ENCODE results near the gene ACP6. TPM values are rescaled to one million over a fixed set of nuclear protein-coding genes. Genes with fewer than 3 reads are reported as not detected.

The ACP6 gene
- polyA plus RNA-seq, 3 donors = 2.0 to 4.1 (median 2.1) TPM

GRCh38 chr1:147651466-147651865 is 18.9 kb downstream of the ACP6 start:
- H3K27me3 Mint-ChIP-seq (ENCODE audit: low read depth in 3 of 3) = peaks cover 0 to 2% (median 0%) of the 10 kb centered on the region in 3 donors
- H3K79me2 ChIP-seq (ENCODE audit: insufficient read depth, low read length) = no peaks in the 10 kb centered on the region
- no peak overlapping the region for H2AFZ ChIP-seq (ENCODE audit: insufficient read depth, low read depth, low read length, poor library complexity, severe bottlenecking)
- H3K36me3 Mint-ChIP-seq = peaks cover 7 to 9% of the 10 kb centered on the region in 2 donors
- H3K36me3 ChIP-seq (replicated peaks in 1 of 2; ENCODE audit: control insufficient read depth in 1 of 2, insufficient read depth in 2 of 2, low read length in 2 of 2) = no peaks in the 10 kb centered on the region
- no peaks in the 10 kb centered on the region for H3K27me3 ChIP-seq (ENCODE audit: control insufficient read depth in 2 of 2, insufficient read depth in 2 of 2, low read length in 2 of 2)
- H3K4me2 ChIP-seq (replicated peaks; ENCODE audit: extremely low read depth, low read length, poor library complexity, severe bottlenecking) = no peak overlapping the region
- no peaks in the 10 kb centered on the region for H4K20me1 ChIP-seq (ENCODE audit: insufficient read depth, low read length)
- no peak overlapping the region for H3K4me3 Mint-ChIP-seq
- H3K9me3 ChIP-seq (replicated peaks in 1 of 2; ENCODE audit: control insufficient read depth in 1 of 2, insufficient read depth in 1 of 2, low read length in 2 of 2) = no peaks in the 10 kb centered on the region
- intact Hi-C loops (cut with micrococcal nuclease) = no loop called here
- no peak overlapping the region for H3K27ac Mint-ChIP-seq
- whole genome bisulfite sequencing (ENCODE audit: insufficient coverage) = 100% methylated on average over 1 of the region's 1 CpG
- DNase-seq = peak in 2 of 3 donors; percentile 21 to 43
- no peak for TF ChIP-seq CTCF (IDR thresholded peaks at IDR 0.05)
- no peak overlapping the region for H3K27ac ChIP-seq (ENCODE audit: low read depth in 1 of 2, low read length in 2 of 2)
- peaks cover 17 to 26% of the 10 kb centered on the region in 2 donors for H3K4me1 ChIP-seq (ENCODE audit: control insufficient read depth in 1 of 2, insufficient read depth in 2 of 2, low read length in 2 of 2)
- H3K9ac ChIP-seq (ENCODE audit: insufficient read depth, low read length, poor library complexity, severe bottlenecking) = no peak overlapping the region
- no peaks in the 10 kb centered on the region for H3K9me3 Mint-ChIP-seq
- peaks cover 24% of the 10 kb centered on the region for H3K4me1 Mint-ChIP-seq
- H3K4me3 ChIP-seq (replicated peaks in 1 of 3; ENCODE audit: low read depth in 2 of 3, low read length in 3 of 3) = no peak overlapping the region

DNA sequence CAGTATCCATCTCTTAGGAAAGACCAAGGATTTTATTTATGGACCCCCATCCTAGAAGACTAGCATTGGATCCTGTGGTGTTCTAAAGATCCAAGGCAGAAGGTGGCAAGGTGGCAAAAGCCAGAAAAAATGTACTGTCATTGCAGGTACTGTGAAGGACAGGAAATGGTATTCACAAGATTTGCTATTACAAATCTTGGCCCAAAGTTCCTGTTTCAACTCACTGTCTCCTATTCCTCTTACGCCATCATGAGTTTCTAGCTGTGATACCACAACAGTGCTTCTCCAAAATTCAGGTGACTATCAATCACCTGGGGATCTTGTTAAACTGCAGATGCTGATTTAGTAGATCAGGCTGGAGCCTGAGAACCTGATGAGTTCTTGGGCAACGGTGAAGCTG is 21.4 kb downstream of the ACP6 start:
- H3K27ac Mint-ChIP-seq = peak overlapping the region in 2 of 7 donors; percentile 32 to 58
- no peaks in the 10 kb centered on the region for H4K20me1 ChIP-seq (ENCODE audit: insufficient read depth, low read length)
- no peak overlapping the region for H3K4me3 Mint-ChIP-seq
- H3K79me2 ChIP-seq (ENCODE audit: insufficient read depth, low read length) = no peaks in the 10 kb centered on the region
- no peak for TF ChIP-seq CTCF (IDR thresholded peaks at IDR 0.05)
- peaks cover 4 to 9% of the 10 kb centered on the region in 2 donors for H3K36me3 Mint-ChIP-seq
- no peaks in the 10 kb centered on the region for H3K27me3 Mint-ChIP-seq (ENCODE audit: low read depth in 3 of 3)
- peaks cover 17 to 26% of the 10 kb centered on the region in 2 donors for H3K4me1 ChIP-seq (ENCODE audit: control insufficient read depth in 1 of 2, insufficient read depth in 2 of 2, low read length in 2 of 2)
- 100% methylated on average over 1 of the region's 2 CpGs for WGBS (ENCODE audit: insufficient coverage)
- no peaks in the 10 kb centered on the region for H3K36me3 ChIP-seq (replicated peaks in 1 of 2; ENCODE audit: control insufficient read depth in 1 of 2, insufficient read depth in 2 of 2, low read length in 2 of 2)
- peaks cover 29% of the 10 kb centered on the region for H3K4me1 Mint-ChIP-seq
- H2AFZ ChIP-seq (ENCODE audit: insufficient read depth, low read depth, low read length, poor library complexity, severe bottlenecking) = no peak overlapping the region
- no peak overlapping the region for H3K4me2 ChIP-seq (replicated peaks; ENCODE audit: extremely low read depth, low read length, poor library complexity, severe bottlenecking)
- intact Hi-C loops (cut with micrococcal nuclease) = no loop called here
- no peaks in the 10 kb centered on the region for H3K27me3 ChIP-seq (ENCODE audit: control insufficient read depth in 2 of 2, insufficient read depth in 2 of 2, low read length in 2 of 2)
- H3K9ac ChIP-seq (ENCODE audit: insufficient read depth, low read length, poor library complexity, severe bottlenecking) = no peak overlapping the region
- H3K9me3 ChIP-seq (replicated peaks in 1 of 2; ENCODE audit: control insufficient read depth in 1 of 2, insufficient read depth in 1 of 2, low read length in 2 of 2) = no peaks in the 10 kb centered on the region
- H3K9me3 Mint-ChIP-seq = no peaks in the 10 kb centered on the region
- no peak overlapping the region for H3K4me3 ChIP-seq (replicated peaks in 1 of 3; ENCODE audit: low read depth in 2 of 3, low read length in 3 of 3)
- H3K27ac ChIP-seq (ENCODE audit: low read depth in 1 of 2, low read length in 2 of 2) = peak overlapping the region in 1 of 2 donors; percentile 23
- DNase-seq = peak in 2 of 3 donors; percentile 36 to 42
